Fibroblast of pulmonary artery (primary cell): Measurements from ENCODE around the gene ZGPAT.

Experiments used
- DNase-seq: peaks from one replicate; pipeline ENCODE4 v3.0.0-alpha.2; 2010; ENCODE audit warnings: low read depth
- H3K4me3 ChIP-seq: replicated peaks from 2 replicates; pipeline ENCODE4 v1.5.1; 2011; ENCODE audit warnings: low read depth, mild to moderate bottlenecking, control low read depth, low read length, moderate library complexity
- CTCF ChIP-seq: IDR thresholded peaks from 2 replicates; pipeline ENCODE4 v1.5.1; 2011; ENCODE audit warnings: mild to moderate bottlenecking, control low read depth, low read length, inconsistent platforms; ENCODE audit errors: missing control alignments

The ZGPAT gene

GRCh38 chr20:63765902-63766301, 58.1 kb downstream of the ZGPAT start:
- TF ChIP-seq CTCF, result no peak
- no peak overlapping the region for H3K4me3 ChIP-seq
- DNase-seq, result no peak

DNA sequence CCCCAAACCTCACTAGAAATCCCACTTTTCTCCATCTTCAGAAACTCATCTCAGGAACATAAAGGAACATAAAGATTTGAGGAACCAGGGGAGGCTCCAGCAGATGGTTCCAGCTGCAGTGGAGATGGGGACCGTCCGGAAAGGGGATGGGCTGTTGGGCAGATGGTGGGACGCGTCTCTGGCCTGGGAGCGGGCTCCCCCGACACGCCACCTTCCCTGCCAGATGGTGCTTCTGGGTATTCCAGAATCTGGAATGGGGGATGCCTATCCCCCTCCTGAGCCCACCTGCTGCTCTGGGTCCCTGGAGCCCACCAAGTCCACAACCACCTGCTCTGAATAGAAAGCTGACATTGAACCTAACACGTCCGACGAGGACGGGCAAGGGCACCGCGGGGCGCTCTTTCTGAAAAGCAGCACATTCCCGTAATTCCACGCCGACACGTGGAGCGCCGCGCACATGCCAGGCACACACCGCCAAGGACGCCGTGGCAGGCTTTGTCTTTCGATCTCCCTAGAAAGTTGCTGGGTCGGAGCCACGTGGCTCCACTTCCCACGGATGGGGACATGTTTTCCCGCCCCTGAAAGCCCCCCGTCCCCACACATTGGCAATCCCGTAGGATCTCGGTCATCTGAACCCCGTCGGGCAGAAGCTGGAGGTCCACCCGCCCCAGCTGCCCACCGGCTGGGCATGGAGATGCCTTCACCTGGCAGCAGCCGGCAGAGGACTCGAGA, 59.0 kb downstream of the ZGPAT start:
- no peak for DNase-seq
- no peak overlapping the region for H3K4me3 ChIP-seq
- no peak for TF ChIP-seq CTCF

GRCh38 chr20:63767456-63767855, 59.6 kb downstream of the ZGPAT start:
- TF ChIP-seq CTCF, result no peak
- no peak overlapping the region for H3K4me3 ChIP-seq
- DNase-seq, result no peak

DNA sequence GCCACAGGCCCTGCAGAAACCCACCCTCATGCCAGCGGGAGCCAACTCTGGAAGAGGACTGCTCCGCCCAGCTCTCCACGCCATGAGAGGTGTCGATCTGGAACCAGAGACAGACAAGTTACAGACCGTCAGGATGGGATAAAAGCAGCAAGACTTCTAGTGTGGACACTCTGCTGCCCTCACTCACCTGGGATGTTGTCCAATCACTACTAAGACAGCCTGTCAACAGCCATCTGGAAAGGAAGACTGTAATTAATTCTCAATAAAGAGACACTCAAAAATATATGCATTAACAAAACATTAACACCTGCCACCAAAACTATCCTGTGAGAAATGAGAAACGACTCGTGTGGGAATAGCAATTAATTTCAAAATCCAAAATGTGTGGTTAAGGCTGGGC, 60.0 kb downstream of the ZGPAT start:
- H3K4me3 ChIP-seq, result no peak overlapping the region
- no peak for TF ChIP-seq CTCF
- DNase-seq, result no peak

GRCh38 chr20:63768591-63769515, 61.0 kb downstream of the ZGPAT start:
- no peak overlapping the region for H3K4me3 ChIP-seq
- TF ChIP-seq CTCF, result no peak
- DNase-seq, result no peak

- no peak for TF ChIP-seq CTCF
- no peak for DNase-seq
- no peak overlapping the region for H3K4me3 ChIP-seq
Measured at GRCh38 chr20:63769891-63770474, 62.1 kb downstream of the ZGPAT start.
